Cardiac fibroblast (primary cell): Measurements from ENCODE around the gene HLA-DPB1.

Source experiments
- DNase-seq, 2 donors: peaks; one replicate each; pipeline versions ENCODE4 v3.0.0 to v3.0.0-alpha.2; 2010; ENCODE audit warnings: low read depth in 2 of 2
- H3K4me3 ChIP-seq, 2 donors: replicated peaks in 1 of 2; 1 replicate in 1 of 2; 2 replicates in 1 of 2; pipeline ENCODE4 v1.5.1; 2011; ENCODE audit warnings: low read depth in 2 of 2, low read length in 2 of 2, mild to moderate bottlenecking in 2 of 2, moderate library complexity in 1 of 2
- CTCF ChIP-seq: IDR thresholded peaks from one replicate; pipeline ENCODE4 v1.5.1; 2011; ENCODE audit warnings: low read depth, mild to moderate bottlenecking, low read length, inconsistent platforms

HLA-DPB1 gene

GRCh38 chr6:33112148-33112547 lies 36.4 kb downstream of the HLA-DPB1 start:
- TF ChIP-seq CTCF, result no peak
- H3K4me3 ChIP-seq, result no peak overlapping the region
- peak; percentile 49 to 71 for DNase-seq

GRCh38 chr6:33113755-33114154 lies 38.0 kb downstream of the HLA-DPB1 start:
- no peak for TF ChIP-seq CTCF
- DNase-seq, result no peak
- H3K4me3 ChIP-seq, result no peak overlapping the region

- no peak overlapping the region for H3K4me3 ChIP-seq
- no peak for DNase-seq
- no peak for TF ChIP-seq CTCF
Observed at GRCh38 chr6:33114406-33114805, 38.6 kb downstream of the HLA-DPB1 start.

- no peak overlapping the region for H3K4me3 ChIP-seq
- TF ChIP-seq CTCF, result no peak
- no peak for DNase-seq
Observed at GRCh38 chr6:33116417-33116816, 40.6 kb downstream of the HLA-DPB1 start.

- no peak overlapping the region for H3K4me3 ChIP-seq
- no peak for TF ChIP-seq CTCF
- peak in 1 of 2 donors; percentile 6 for DNase-seq
Observed at GRCh38 chr6:33116841-33117711, 41.3 kb downstream of the HLA-DPB1 start.

GRCh38 chr6:33117811-33118277 lies 42.1 kb downstream of the HLA-DPB1 start:
- no peak for DNase-seq
- TF ChIP-seq CTCF, result no peak
- H3K4me3 ChIP-seq, result no peak overlapping the region
